HepG2 (cell line): ENCODE results near the gene AKAP6. TPM values are rescaled to one million over a fixed set of nuclear protein-coding genes. Genes with fewer than 3 reads are reported as not detected.

ENCODE experiments used
- ATAC-seq: fragments of 200-7000 bp; cut with Tn5 transposase; 3 replicates; pipeline ENCODE4 v1.9.1; 2020; ENCODE audit warnings: mild to moderate bottlenecking, moderate library complexity
- BruUV-seq: library from RNA; stranded (reverse); fragments of 400-500 nt; replicated peaks from 2 replicates; lab custom pipeline; 2021; lab: Mats Ljungman, UMichigan
- CTCF ChIA-PET: fragments of 300-600 bp; formaldehyde crosslinking; extraction: SDS; loops from one replicate; lab custom pipeline; 2021; ENCODE audit warnings: low total read pairs, inconsistent platforms, low intra/inter-chr PET ratio; lab: Yijun Ruan, JAX
- POLR2A ChIA-PET: fragments of 350-600 bp; sonication (Branson Sonifier 250); formaldehyde crosslinking; loops from one replicate; lab custom pipeline; 2020; ENCODE audit warnings: antibody characterized with exemption, inconsistent platforms; lab: Yijun Ruan, JAX
- DNase-seq: peaks from one replicate; pipeline ENCODE4 v3.0.0-alpha.2; 2015; ENCODE audit warnings: low spot score
- FAIRE-seq: peaks from 3 replicates; lab custom pipeline; 2011; peaks lifted over from hg19 to GRCh38; lab: Jason Lieb, UNC
- H2AFZ ChIP-seq: one replicate; pipeline ENCODE4 v1.6.1; 2011; ENCODE audit warnings: low read length, inconsistent platforms
- H3K27ac ChIP-seq: fragments of 300-600 bp; 3 replicates; pipeline ENCODE4 v1.8.0; 2011; ENCODE audit warnings: mixed run types, mild to moderate bottlenecking, mixed read lengths, low read length, inconsistent platforms; ENCODE audit not compliant: insufficient read depth; ENCODE audit errors: extremely low read length
- H3K27me3 ChIP-seq, 2 experiments: fragments of 200-600 bp in 1 of 2; 2 replicates in 1 of 2; 3 replicates in 1 of 2; pipeline versions ENCODE4 v1.6.0 to v1.8.0; 2011; ENCODE audit warnings: low read length in 2 of 2, mild to moderate bottlenecking in 2 of 2, moderate library complexity in 2 of 2, inconsistent platforms in 1 of 2; ENCODE audit not compliant: insufficient read depth in 2 of 2, control insufficient read depth in 1 of 2
- H3K36me3 ChIP-seq, 2 experiments: fragments of 200-600 bp in 1 of 2; replicated peaks in 1 of 2; 2 replicates in 1 of 2; 3 replicates in 1 of 2; pipeline versions ENCODE4 v1.5.1 to v1.8.0; 2011; ENCODE audit warnings: low read length in 2 of 2, inconsistent platforms in 1 of 2; ENCODE audit not compliant: insufficient read depth in 2 of 2, control insufficient read depth in 1 of 2
- H3K4me1 ChIP-seq: 2 replicates; pipeline ENCODE4 v1.5.1; 2012; ENCODE audit warnings: low read length, inconsistent platforms; ENCODE audit not compliant: insufficient read depth
- H3K4me2 ChIP-seq: 2 replicates; pipeline ENCODE4 v1.6.0; 2011; ENCODE audit warnings: low read depth, low read length, inconsistent platforms
- H3K4me3 ChIP-seq, 3 experiments: fragments of 200-600 bp in 1 of 3; sonication (generic), shearing (Covaris generic) in 1 of 3; replicated peaks in 1 of 3; 2 replicates each; pipeline ENCODE4 v1.5.1; 2011 to 2016; ENCODE audit warnings: low read length in 3 of 3, inconsistent platforms in 2 of 3, low read depth in 2 of 3, mild to moderate bottlenecking in 2 of 3, control low read depth in 1 of 3, mixed read lengths in 1 of 3; ENCODE audit not compliant: insufficient read depth in 1 of 3
- H3K79me2 ChIP-seq: one replicate; pipeline ENCODE4 v1.6.1; 2011; ENCODE audit warnings: low read length, inconsistent platforms; ENCODE audit not compliant: insufficient read depth
- H3K9ac ChIP-seq: 2 replicates; pipeline ENCODE4 v1.6.0; 2011; ENCODE audit warnings: mild to moderate bottlenecking, low read depth, low read length, inconsistent platforms; ENCODE audit not compliant: insufficient read depth
- H3K9me3 ChIP-seq: 2 replicates; pipeline ENCODE4 v1.5.1; 2012; ENCODE audit warnings: mild to moderate bottlenecking, low read length
- H4K20me1 ChIP-seq: 2 replicates; pipeline ENCODE4 v1.6.0; 2011; ENCODE audit warnings: inconsistent platforms, mild to moderate bottlenecking, low read length, moderate library complexity; ENCODE audit not compliant: insufficient read depth
- BHLHE40 ChIP-seq: IDR thresholded peaks from 2 replicates; pipeline ENCODE4 v1.6.1; 2011; ENCODE audit warnings: low read length, improper control_type of control experiment
- DBP ChIP-seq: sonication (generic); formaldehyde crosslinking; IDR thresholded peaks from 2 replicates; pipeline ENCODE4 v1.4.0; 2020; ENCODE audit warnings: missing genetic modification reagents; ENCODE audit errors: not compliant biosample characterization
- ELF1 ChIP-seq: sonication (generic); formaldehyde crosslinking; IDR thresholded peaks from 2 replicates; pipeline ENCODE4 v1.4.0; 2020; ENCODE audit warnings: missing genetic modification reagents
- HMGXB4 ChIP-seq, 2 experiments: sonication (generic) in 1 of 2; formaldehyde crosslinking in 1 of 2; IDR thresholded peaks; 2 replicates each; pipeline versions ENCODE4 v1.4.0 to v1.6.1; 2018 to 2020; ENCODE audit warnings: missing genetic modification reagents in 2 of 2, borderline replicate concordance in 1 of 2, low read depth in 1 of 2, mild to moderate bottlenecking in 1 of 2, missing biosample characterization in 1 of 2
- NCOA5 ChIP-seq: sonication (generic); formaldehyde crosslinking; IDR thresholded peaks from 2 replicates; pipeline ENCODE4 v1.4.0; 2020; ENCODE audit warnings: missing genetic modification reagents
- REL ChIP-seq: sonication (generic); formaldehyde crosslinking; conservative IDR thresholded peaks from 2 replicates; pipeline ENCODE4 v1.8.0; 2022; ENCODE audit warnings: mild to moderate bottlenecking, missing genetic modification reagents, moderate library complexity
- USF2 ChIP-seq, 2 experiments: sonication (generic) in 1 of 2; formaldehyde crosslinking in 1 of 2; IDR thresholded peaks; 2 replicates each; pipeline versions ENCODE4 v1.5.1 to v1.6.1; 2011 to 2020; ENCODE audit warnings: borderline replicate concordance in 1 of 2, low read depth in 1 of 2, low read length in 1 of 2, mild to moderate bottlenecking in 1 of 2, missing genetic modification reagents in 1 of 2, moderate library complexity in 1 of 2
- ZBTB44 ChIP-seq: sonication (generic); formaldehyde crosslinking; IDR thresholded peaks from 2 replicates; pipeline ENCODE4 v1.4.0; 2020; ENCODE audit warnings: missing genetic modification reagents
- ZNF576 ChIP-seq: sonication (generic); formaldehyde crosslinking; IDR thresholded peaks from 2 replicates; pipeline ENCODE4 v1.4.0; 2020; ENCODE audit warnings: mild to moderate bottlenecking, missing genetic modification reagents
- ZNF761 ChIP-seq: sonication (generic); formaldehyde crosslinking; conservative IDR thresholded peaks from 2 replicates; pipeline ENCODE4 v1.4.0; 2020; ENCODE audit warnings: mild to moderate bottlenecking, missing genetic modification reagents
- WGBS: methylation state at CpG from one replicate; pipeline ENCODE4 v1.1.6; 2017; ENCODE audit warnings: low lambda C conversion rate; 5-methylcytosine and 5-hydroxymethylcytosine counted together
- in situ Hi-C: cut with HindIII; loops from 2 replicates; pipeline ENCODE4 v1.10.0; 2017; ENCODE audit warnings: low pct_unique_long_range_greater_than_20kb; ENCODE audit not compliant: extremely low pct_ligation_motif_present
- intact Hi-C: fragments of 100-400 bp; cut with micrococcal nuclease; formaldehyde crosslinking; loops from one replicate; pipeline ENCODE4 v1.10.0; 2022; ENCODE audit not compliant: unreplicated experiment
- polyA plus RNA-seq, 8 experiments: library from polyadenylated mRNA; depleted of rRNA in 3 of 8; stranded (reverse) in 7 of 8; unstranded in 1 of 8; fragments of >200 nt; fragmentation: Illumina TruSeq in 4 of 8; extraction: Trizol in 4 of 8; gene quantifications; 2 replicates each; pipeline versions ENCODE4 v1.2.1 to v1.2.3, GENCODE V29; 2011 to 2016; ENCODE audit warnings: low read depth in 4 of 8, missing spikeins in 1 of 8, mixed read lengths in 1 of 8; ENCODE audit not compliant: insufficient read depth in 1 of 8
- total RNA-seq, 5 experiments: library from RNA; depleted of rRNA; stranded (reverse); fragments of >200 nt; fragmentation: Illumina TruSeq; extraction: Trizol; gene quantifications; 2 replicates each; pipeline ENCODE4 v1.2.3, GENCODE V29; 2016; ENCODE audit warnings: low read depth in 1 of 5

The AKAP6 gene
- total and polyA plus RNA-seq, 2 of the 13 experiments (the other 11 are each of a cell fraction or from before 2014, with no cell fraction given) = 1.4 TPM

- ATAC-seq (no peak), DNase-seq (no peak), FAIRE-seq (no peak)
- POLR2A ChIA-PET = no interaction called here
- Histone ChIP-seq H3K4me3 (no peak overlapping the region), H3K9me3 (peaks cover 97% of the 10 kb centered on the region), H3K9ac (no peak overlapping the region), H3K79me2 (no peaks in the 10 kb centered on the region), H4K20me1 (no peaks in the 10 kb centered on the region), H3K4me2 (no peak overlapping the region), H3K36me3 (no peaks in the 10 kb centered on the region), H2AFZ (no peak overlapping the region), H3K4me1 (no peaks in the 10 kb centered on the region), H3K27ac (no peak overlapping the region), H3K27me3 (no peaks in the 10 kb centered on the region)
- intact Hi-C loops (no loop called here), in situ Hi-C loops (no loop called here)
- CTCF ChIA-PET = no interaction called here
- BruUV-seq = no TSS peak
- no peak for TF ChIP-seq BHLHE40
- no peak for TF ChIP-seq DBP
- no peak for TF ChIP-seq ZBTB44 (CRISPR knock-in tag)
- no peak for TF ChIP-seq ELF1
- no peak for TF ChIP-seq REL (CRISPR knock-in tag)
- TF ChIP-seq, all 625 proteins: peak for 0
Observed at GRCh38 chr14:32820682-32821081, 491.6 kb downstream of the AKAP6 start.

GRCh38 chr14:32821964-32822653 lies 493.0 kb downstream of the AKAP6 start:
- Histone ChIP-seq H3K79me2 (no peaks in the 10 kb centered on the region), H3K4me2 (no peak overlapping the region), H3K27ac (no peak overlapping the region), H3K4me1 (no peaks in the 10 kb centered on the region), H3K27me3 (no peaks in the 10 kb centered on the region), H3K9me3 (peaks cover 95% of the 10 kb centered on the region), H2AFZ (no peak overlapping the region), H3K36me3 (no peaks in the 10 kb centered on the region), H3K9ac (no peak overlapping the region), H3K4me3 (no peak overlapping the region), H4K20me1 (no peaks in the 10 kb centered on the region)
- WGBS = 15% methylated on average over 7 of the region's 7 CpGs
- POLR2A ChIA-PET = no interaction called here
- no peak for FAIRE-seq
- DNase-seq = no peak
- no peak for ATAC-seq
- BruUV-seq = no TSS peak
- intact Hi-C loops (no loop called here), in situ Hi-C loops (no loop called here)
- CTCF ChIA-PET = no interaction called here
- TF ChIP-seq ZNF761 (CRISPR knock-in tag) (no peak), ZNF576 (CRISPR knock-in tag) (no peak), HMGXB4 (CRISPR knock-in tag; IDR thresholded peaks at IDR 0.05; ENCODE audit: borderline replicate concordance in 1 of 2, low read depth in 1 of 2) (no peak), NCOA5 (CRISPR knock-in tag) (no peak), USF2 (IDR thresholded peaks at IDR 0.05; ENCODE audit: low read depth, low read length) (no peak), USF2 (CRISPR knock-in tag; IDR thresholded peaks at IDR 0.05; ENCODE audit: borderline replicate concordance) (no peak)
